ENCODE data around the gene CAPN11. TPM values are rescaled to one million over a fixed set of nuclear protein-coding genes. Genes with fewer than 3 reads are reported as not detected.

CAPN11 gene
- total RNA-seq, 6 experiments from 2014 or later, result 0.22 to 0.31 TPM; not detected in 4

GRCh38 chr6:44225579-44226325, 67.1 kb downstream of the CAPN11 start:
- Histone ChIP-seq H3K27ac (peak overlapping the region in 1 of 3 donors; percentile 77), H3K4me1 (peaks cover 0 to 92% (median 36%) of the 10 kb centered on the region in 4 donors), H3K4me3 (peak overlapping the region in 1 of 3 donors; percentile 13), H3K36me3 (no peaks in the 10 kb centered on the region), H3K27me3 (no peaks in the 10 kb centered on the region), H3K9me3 (no peaks in the 10 kb centered on the region)
- ATAC-seq (peak in 2 of 4 donors; percentile 7 to 35), DNase-seq (peak in 2 of 3 donors; percentile 79 to 84)
- 38% methylated on average over 7 of the region's 8 CpGs for WGBS (ENCODE audit: insufficient coverage, low coverage, low lambda C conversion rate, missing lambda C conversion rate)
- intact Hi-C loops (cut with DNase I), result no loop called here
- no peak for TF ChIP-seq POLR2A (IDR thresholded peaks at IDR 0.05)
- TF ChIP-seq, protein P1, sequence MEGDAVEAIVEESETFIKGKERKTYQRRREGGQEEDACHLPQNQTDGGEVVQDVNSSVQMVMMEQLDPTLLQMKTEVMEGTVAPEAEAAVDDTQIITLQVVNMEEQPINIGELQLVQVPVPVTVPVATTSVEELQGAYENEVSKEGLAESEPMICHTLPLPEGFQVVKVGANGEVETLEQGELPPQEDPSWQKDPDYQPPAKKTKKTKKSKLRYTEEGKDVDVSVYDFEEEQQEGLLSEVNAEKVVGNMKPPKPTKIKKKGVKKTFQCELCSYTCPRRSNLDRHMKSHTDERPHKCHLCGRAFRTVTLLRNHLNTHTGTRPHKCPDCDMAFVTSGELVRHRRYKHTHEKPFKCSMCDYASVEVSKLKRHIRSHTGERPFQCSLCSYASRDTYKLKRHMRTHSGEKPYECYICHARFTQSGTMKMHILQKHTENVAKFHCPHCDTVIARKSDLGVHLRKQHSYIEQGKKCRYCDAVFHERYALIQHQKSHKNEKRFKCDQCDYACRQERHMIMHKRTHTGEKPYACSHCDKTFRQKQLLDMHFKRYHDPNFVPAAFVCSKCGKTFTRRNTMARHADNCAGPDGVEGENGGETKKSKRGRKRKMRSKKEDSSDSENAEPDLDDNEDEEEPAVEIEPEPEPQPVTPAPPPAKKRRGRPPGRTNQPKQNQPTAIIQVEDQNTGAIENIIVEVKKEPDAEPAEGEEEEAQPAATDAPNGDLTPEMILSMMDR (IDR thresholded peaks at IDR 0.05), result peak in 1 of 4 donors; percentile 10

GRCh38 chr6:44226368-44227147, 67.9 kb downstream of the CAPN11 start:
- Histone ChIP-seq H3K4me3 (no peak overlapping the region), H3K27me3 (no peaks in the 10 kb centered on the region), H3K4me1 (peaks cover 0 to 84% (median 31%) of the 10 kb centered on the region in 4 donors), H3K36me3 (no peaks in the 10 kb centered on the region), H3K9me3 (no peaks in the 10 kb centered on the region), H3K27ac (peak overlapping the region in 2 of 3 donors; percentile 20 to 77)
- intact Hi-C loops (cut with DNase I), result no loop called here
- DNase-seq, result no peak
- WGBS (ENCODE audit: insufficient coverage, low coverage, low lambda C conversion rate, missing lambda C conversion rate), result 26% methylated on average over 13 of the region's 15 CpGs
- no peak for TF ChIP-seq POLR2A (IDR thresholded peaks at IDR 0.05)
- TF ChIP-seq, protein P1 (IDR thresholded peaks at IDR 0.05), result no peak
- no peak for ATAC-seq

DNA sequence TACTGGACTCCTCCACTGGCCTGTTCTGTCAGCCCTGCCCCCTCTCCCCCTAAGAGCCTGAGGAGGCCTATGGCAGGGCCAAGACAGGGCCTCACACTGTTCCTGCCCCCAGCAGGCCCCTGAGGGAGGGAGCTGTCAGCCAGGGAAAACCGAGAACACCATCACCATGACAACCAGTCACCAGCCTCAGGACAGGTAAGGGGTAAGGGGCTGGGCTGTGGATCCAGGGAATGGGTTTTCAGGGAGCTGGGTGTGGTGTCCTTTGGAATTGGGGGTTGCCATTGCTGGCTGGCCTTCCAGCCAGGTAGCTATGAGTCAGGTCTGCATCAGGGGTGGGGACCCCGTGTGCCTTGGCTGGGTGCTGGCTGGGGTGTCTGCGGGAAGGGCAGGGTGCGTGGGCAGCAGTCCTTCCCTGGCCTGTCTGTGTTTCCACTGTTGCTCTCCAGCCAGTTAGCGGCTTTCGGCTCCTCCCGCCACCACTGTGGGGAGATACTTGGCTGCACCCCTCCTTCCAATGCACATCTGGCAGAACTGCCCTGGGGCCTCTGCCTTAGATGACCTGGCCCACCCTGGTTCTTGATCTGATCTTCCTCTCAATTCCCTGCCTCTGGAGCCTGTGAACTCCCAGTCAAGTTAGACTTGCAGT, 68.7 kb downstream of the CAPN11 start:
- WGBS (ENCODE audit: insufficient coverage, low coverage, low lambda C conversion rate, missing lambda C conversion rate), result 40% methylated on average over 2 of the region's 7 CpGs
- no peak for ATAC-seq
- DNase-seq, result no peak
- H3K27me3 ChIP-seq, result no peaks in the 10 kb centered on the region
- peaks cover 0 to 5% (median 0%) of the 10 kb centered on the region in 4 donors for H3K36me3 ChIP-seq
- H3K9me3 ChIP-seq, result no peaks in the 10 kb centered on the region
- intact Hi-C loops (cut with DNase I), result no loop called here
- H3K27ac ChIP-seq, result peak overlapping the region in 2 of 3 donors; percentile 20 to 77
- TF ChIP-seq POLR2A (IDR thresholded peaks at IDR 0.05), result no peak
- TF ChIP-seq, protein P1 (IDR thresholded peaks at IDR 0.05), result no peak
- H3K4me1 ChIP-seq, result peaks cover 0 to 76% (median 28%) of the 10 kb centered on the region in 4 donors
- no peak overlapping the region for H3K4me3 ChIP-seq

- WGBS (ENCODE audit: insufficient coverage, low coverage, low lambda C conversion rate, missing lambda C conversion rate), result 95% methylated on average over 5 of the region's 6 CpGs
- Histone ChIP-seq H3K36me3 (peaks cover 0 to 12% (median 0%) of the 10 kb centered on the region in 4 donors), H3K27me3 (no peaks in the 10 kb centered on the region), H3K9me3 (no peaks in the 10 kb centered on the region), H3K27ac (peak overlapping the region in 2 of 3 donors; percentile 32 to 77), H3K4me1 (peaks cover 0 to 76% (median 24%) of the 10 kb centered on the region in 4 donors), H3K4me3 (no peak overlapping the region)
- intact Hi-C loops (cut with DNase I), result no loop called here
- ATAC-seq, result no peak
- TF ChIP-seq POLR2A (IDR thresholded peaks at IDR 0.05), result no peak
- TF ChIP-seq, protein P1 (IDR thresholded peaks at IDR 0.05), result no peak
- no peak for DNase-seq
These were observed 69.4 kb downstream of the CAPN11 start for GRCh38 chr6:44228031-44228430.
